Stimulated activated CD4-positive, alpha-beta T cell treated with anti-CD3 and anti-CD28 coated beads, Interleukin-12 subunit alpha, Interleukin-12 subunit beta, amount 100 ng/mL, for 4 hours (primary cell): ENCODE results near the gene KRTAP5-6.

Source experiments
- DNase-seq: peaks from one replicate; pipeline ENCODE4 v3.0.0-alpha.2; 2020

Gene KRTAP5-6

GRCh38 chr11:1703146-1703545, 6.2 kb downstream of the KRTAP5-6 start:
- DNase-seq: no peak

- no peak for DNase-seq
Measured at GRCh38 chr11:1705126-1706052, 8.4 kb downstream of the KRTAP5-6 start.

- no peak for DNase-seq
Measured at GRCh38 chr11:1706634-1707400, 9.8 kb downstream of the KRTAP5-6 start.

- no peak for DNase-seq
Measured at GRCh38 chr11:1707751-1708150, 10.8 kb downstream of the KRTAP5-6 start.

GRCh38 chr11:1708716-1709115, 11.7 kb downstream of the KRTAP5-6 start:
- DNase-seq: no peak

- no peak for DNase-seq
Measured at GRCh38 chr11:1714908-1715885, 18.2 kb downstream of the KRTAP5-6 start.

- no peak for DNase-seq
Measured at GRCh38 chr11:1717745-1718144, 20.8 kb downstream of the KRTAP5-6 start.

GRCh38 chr11:1718326-1718725, 21.3 kb downstream of the KRTAP5-6 start:
- no peak for DNase-seq

GRCh38 chr11:1719781-1720180, 22.8 kb downstream of the KRTAP5-6 start:
- no peak for DNase-seq

GRCh38 chr11:1727096-1727690, 30.2 kb downstream of the KRTAP5-6 start:
- DNase-seq: no peak

- no peak for DNase-seq
Measured at GRCh38 chr11:1727861-1728260, 30.9 kb downstream of the KRTAP5-6 start.

- no peak for DNase-seq
Measured at GRCh38 chr11:1728301-1728700, 31.3 kb downstream of the KRTAP5-6 start.

- DNase-seq: no peak
Measured at GRCh38 chr11:1728931-1729691, 32.1 kb downstream of the KRTAP5-6 start.

GRCh38 chr11:1729692-1730011, 32.7 kb downstream of the KRTAP5-6 start:
- DNase-seq: no peak

GRCh38 chr11:1730059-1730629, 33.1 kb downstream of the KRTAP5-6 start:
- no peak for DNase-seq

- DNase-seq: no peak
Measured at GRCh38 chr11:1731451-1732059, 34.6 kb downstream of the KRTAP5-6 start.

GRCh38 chr11:1732418-1733008, 35.5 kb downstream of the KRTAP5-6 start:
- no peak for DNase-seq

- DNase-seq: no peak
Measured at GRCh38 chr11:1733009-1733715, 36.2 kb downstream of the KRTAP5-6 start.

- DNase-seq: no peak
Measured at GRCh38 chr11:1733716-1734640, 37.0 kb downstream of the KRTAP5-6 start.
